ENCODE data around the gene DCDC2B. TPM values are rescaled to one million over a fixed set of nuclear protein-coding genes. Genes with fewer than 3 reads are reported as not detected.
A peak's percentile ranks its signal among the peaks of the same experiment; 100 is the strongest.

The DCDC2B gene
- total RNA-seq, 2 donors from 2014 or later: 0.19 to 0.22 TPM

GRCh38 chr1:32200226-32201010 lies 8.5 kb upstream of the DCDC2B start, which contains the start of gene CCDC28B:
TSS of gene CCDC28B (plus strand) at chr1:32200595. CDS start at chr1:32201936, 1,341 bp downstream.
- Mint-ChIP-seq H3K27me3 (no peaks in the 10 kb centered on the region), H3K4me3 (peak within 1 kb of the TSS; percentile 95), H3K4me1 (ENCODE audit: low read depth in 2 of 2) (peaks cover 39 to 45% of the 10 kb centered on the region in 2 donors), H3K9me3 (no peaks in the 10 kb centered on the region), H3K36me3 (peaks cover 10% of the 10 kb centered on the region), H3K27ac (peak within 1 kb of the TSS; percentile 92 to 94)
- peak; percentile 72 for DNase-seq (ENCODE audit: low spot score)
- peak; percentile 55 to 67 for ATAC-seq

- ATAC-seq (peak; percentile 69 to 75), DNase-seq (ENCODE audit: low spot score) (peak; percentile 84)
- Mint-ChIP-seq H3K36me3 (peaks cover 6% of the 10 kb centered on the region), H3K4me3 (peak overlapping the region; percentile 95), H3K27ac (peak overlapping the region; percentile 92 to 94), H3K9me3 (no peaks in the 10 kb centered on the region), H3K4me1 (ENCODE audit: low read depth in 2 of 2) (peaks cover 37 to 46% of the 10 kb centered on the region in 2 donors), H3K27me3 (no peaks in the 10 kb centered on the region)
Observed at GRCh38 chr1:32201011-32201855, 7.7 kb upstream of the DCDC2B start.

GRCh38 chr1:32204943-32205361 lies 3.9 kb upstream of the DCDC2B start:
- Mint-ChIP-seq H3K9me3 (no peaks in the 10 kb centered on the region), H3K4me1 (ENCODE audit: low read depth in 2 of 2) (peaks cover 29 to 34% of the 10 kb centered on the region in 2 donors), H3K36me3 (no peaks in the 10 kb centered on the region), H3K27ac (no peak overlapping the region), H3K4me3 (peak overlapping the region; percentile 91), H3K27me3 (no peaks in the 10 kb centered on the region)
- DNase-seq (ENCODE audit: low spot score): no peak
- ATAC-seq: no peak

- Mint-ChIP-seq H3K4me1 (ENCODE audit: low read depth in 2 of 2) (peaks cover 23 to 29% of the 10 kb centered on the region in 2 donors), H3K4me3 (peak within 1 kb of the TSS; percentile 91), H3K27ac (peak within 1 kb of the TSS; percentile 72 to 79), H3K9me3 (no peaks in the 10 kb centered on the region), H3K27me3 (no peaks in the 10 kb centered on the region), H3K36me3 (no peaks in the 10 kb centered on the region)
- peak; percentile 83 to 87 for ATAC-seq
- DNase-seq (ENCODE audit: low spot score): peak; percentile 89
Observed at GRCh38 chr1:32205401-32206370, 3.2 kb upstream of the DCDC2B start, which contains the start of gene IQCC. TSS of gene IQCC (plus strand) at chr1:32205671. CDS start at chr1:32205682, 11 bp downstream.

- Mint-ChIP-seq H3K27me3 (no peaks in the 10 kb centered on the region), H3K4me3 (no peak overlapping the region), H3K36me3 (no peaks in the 10 kb centered on the region), H3K27ac (no peak overlapping the region), H3K9me3 (no peaks in the 10 kb centered on the region), H3K4me1 (ENCODE audit: low read depth in 2 of 2) (peaks cover 7 to 13% of the 10 kb centered on the region in 2 donors)
- DNase-seq (ENCODE audit: low spot score) (no peak), ATAC-seq (no peak)
Observed at GRCh38 chr1:32208469-32208868, 420 bp upstream of the DCDC2B start.

DNA sequence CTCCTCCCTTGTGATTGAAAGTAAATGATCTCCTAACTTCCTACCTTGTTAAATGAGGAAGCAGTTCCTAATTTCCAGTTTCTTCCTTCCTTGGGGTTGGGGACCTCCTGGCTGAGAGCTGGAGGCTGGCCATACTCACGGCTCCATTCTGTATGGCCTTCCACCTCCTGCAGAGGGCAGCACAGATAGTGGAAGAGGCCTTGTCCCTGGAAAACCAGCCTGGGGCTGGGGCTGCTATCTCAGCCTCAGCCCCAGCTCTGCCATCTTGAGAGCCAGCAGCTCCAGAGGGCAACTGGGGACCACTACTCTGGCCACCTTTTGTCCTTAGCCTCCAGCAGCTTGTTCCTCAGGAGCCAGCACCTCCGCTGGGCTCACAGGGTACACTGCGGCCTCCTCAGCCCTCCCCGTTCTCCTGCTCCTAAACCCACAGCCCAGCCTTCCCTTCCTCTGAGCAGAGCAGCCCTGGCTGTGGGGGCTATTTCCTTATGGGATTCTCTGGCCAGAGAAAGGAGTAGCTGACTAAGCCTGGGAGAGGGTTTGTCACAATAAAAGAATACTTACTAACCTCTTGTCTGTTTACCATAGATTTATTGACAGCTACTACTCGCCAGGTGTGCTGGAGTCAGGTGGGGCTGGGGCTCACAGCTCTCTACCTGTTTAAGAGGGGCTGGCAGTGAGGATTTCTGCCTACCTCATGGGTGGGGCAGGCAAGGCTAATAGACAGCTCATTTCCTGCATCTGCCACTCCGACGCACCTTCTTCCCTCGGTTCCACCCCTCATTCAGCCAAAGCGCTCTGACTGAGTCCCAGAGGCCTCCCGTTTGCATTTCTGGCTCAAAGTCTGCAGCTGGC lies 7.0 kb downstream of the DCDC2B start:
- Mint-ChIP-seq H3K36me3 (no peaks in the 10 kb centered on the region), H3K4me1 (ENCODE audit: low read depth in 2 of 2) (peaks cover 3 to 5% of the 10 kb centered on the region in 2 donors), H3K27me3 (no peaks in the 10 kb centered on the region), H3K9me3 (no peaks in the 10 kb centered on the region), H3K4me3 (no peak overlapping the region), H3K27ac (no peak overlapping the region)
- ATAC-seq (peak; percentile 70 to 83), DNase-seq (ENCODE audit: low spot score) (no peak)

DNA sequence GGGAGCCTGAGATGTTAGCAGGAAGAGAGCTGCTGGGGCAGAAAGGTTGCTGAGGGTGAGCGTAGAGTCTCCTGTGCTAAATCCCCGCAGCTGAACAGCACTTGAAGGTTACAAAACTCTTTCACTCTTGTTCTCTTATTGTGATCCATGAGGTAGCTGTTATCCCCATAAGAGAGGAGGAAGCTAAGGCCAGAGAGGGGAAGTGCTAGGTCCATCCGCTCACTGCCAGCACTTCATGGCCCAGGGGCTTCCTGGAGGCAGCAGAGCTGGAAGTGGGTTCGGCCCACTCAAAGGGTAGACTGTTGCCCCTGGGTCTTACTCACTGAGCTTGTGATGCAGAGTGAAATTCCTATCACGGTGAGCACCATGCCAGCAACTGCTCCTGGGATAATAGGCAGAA lies 7.7 kb downstream of the DCDC2B start:
- Mint-ChIP-seq H3K27ac (no peak overlapping the region), H3K9me3 (no peaks in the 10 kb centered on the region), H3K4me1 (ENCODE audit: low read depth in 2 of 2) (peaks cover 7 to 10% of the 10 kb centered on the region in 2 donors), H3K36me3 (no peaks in the 10 kb centered on the region), H3K27me3 (no peaks in the 10 kb centered on the region), H3K4me3 (no peak overlapping the region)
- ATAC-seq (no peak), DNase-seq (ENCODE audit: low spot score) (no peak)

- no peaks in the 10 kb centered on the region for H3K36me3 Mint-ChIP-seq
- H3K27ac Mint-ChIP-seq: no peak overlapping the region
- H3K27me3 Mint-ChIP-seq: no peaks in the 10 kb centered on the region
- ATAC-seq (no peak), DNase-seq (ENCODE audit: low spot score) (no peak)
- H3K4me1 Mint-ChIP-seq (ENCODE audit: low read depth in 2 of 2): peaks cover 15 to 21% of the 10 kb centered on the region in 2 donors
- no peak overlapping the region for H3K4me3 Mint-ChIP-seq
- no peaks in the 10 kb centered on the region for H3K9me3 Mint-ChIP-seq
Observed at GRCh38 chr1:32219022-32219421, 10.1 kb downstream of the DCDC2B start.

- ATAC-seq: no peak
- Mint-ChIP-seq H3K36me3 (peaks cover 4% of the 10 kb centered on the region), H3K4me1 (ENCODE audit: low read depth in 2 of 2) (peaks cover 20 to 25% of the 10 kb centered on the region in 2 donors)
Observed at GRCh38 chr1:32220746-32221580, 12.1 kb downstream of the DCDC2B start.

GRCh38 chr1:32221581-32221979 lies 12.7 kb downstream of the DCDC2B start:
- DNase-seq (ENCODE audit: low spot score) (no peak), ATAC-seq (no peak)
- Mint-ChIP-seq H3K36me3 (peaks cover 4% of the 10 kb centered on the region), H3K4me3 (peak overlapping the region; percentile 90), H3K27ac (peak overlapping the region; percentile 86 to 95), H3K4me1 (ENCODE audit: low read depth in 2 of 2) (peaks cover 20 to 25% of the 10 kb centered on the region in 2 donors), H3K9me3 (no peaks in the 10 kb centered on the region), H3K27me3 (no peaks in the 10 kb centered on the region)

More at GRCh38 chr1:32220746-32221580, 12.1 kb downstream of the DCDC2B start:
- Mint-ChIP-seq H3K9me3 (no peaks in the 10 kb centered on the region), H3K27me3 (no peaks in the 10 kb centered on the region), H3K4me3 (peak overlapping the region; percentile 90), H3K27ac (peak overlapping the region; percentile 86 to 95)
- no peak for DNase-seq (ENCODE audit: low spot score)

- H3K9me3 Mint-ChIP-seq: no peaks in the 10 kb centered on the region
- H3K27ac Mint-ChIP-seq: peak within 1 kb of the TSS; percentile 86 to 95
- peaks cover 4% of the 10 kb centered on the region for H3K36me3 Mint-ChIP-seq
- ATAC-seq (peak; percentile 95 to 97), DNase-seq (ENCODE audit: low spot score) (peak; percentile 93)
- peaks cover 20 to 25% of the 10 kb centered on the region in 2 donors for H3K4me1 Mint-ChIP-seq (ENCODE audit: low read depth in 2 of 2)
- H3K27me3 Mint-ChIP-seq: no peaks in the 10 kb centered on the region
- H3K4me3 Mint-ChIP-seq: peak within 1 kb of the TSS; percentile 90
Observed at GRCh38 chr1:32221980-32222755, 13.3 kb downstream of the DCDC2B start, which contains the start of the genes EIF3I and TMEM234. TSS of gene EIF3I (plus strand) at chr1:32222407. CDS start at chr1:32222442, 35 bp downstream. TSS of gene TMEM234 (minus strand) at chr1:32222353. CDS start at chr1:32222322, 31 bp downstream.
